ENCODE measurements around the gene MLIP. TPM values are rescaled to one million over a fixed set of nuclear protein-coding genes. Genes with fewer than 3 reads are reported as not detected.
A peak's percentile ranks its signal among the peaks of the same experiment; 100 is the strongest.

Gene MLIP
- total RNA-seq, 1 experiment from 2014 or later = 23.9 TPM

DNA sequence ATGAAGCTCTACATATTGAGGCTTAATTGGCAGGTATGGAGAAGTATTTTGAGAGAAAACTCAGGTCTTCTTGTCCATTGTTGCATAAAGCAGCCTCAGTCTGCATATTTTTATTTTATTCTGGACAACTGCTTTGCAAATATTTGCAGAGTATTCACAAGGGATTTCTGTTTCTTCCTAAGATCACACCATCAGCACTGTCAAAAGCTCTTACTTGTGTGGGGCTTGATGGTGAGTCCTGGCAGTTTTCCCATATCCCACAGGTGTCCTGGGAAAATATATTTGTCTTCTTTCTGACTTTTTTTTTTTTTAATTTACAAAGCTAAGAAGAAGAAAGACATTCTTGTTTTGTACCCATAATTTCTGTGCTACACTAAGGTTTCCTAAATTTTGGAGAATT, 16.9 kb upstream of the MLIP start:
- no peak for DNase-seq (ENCODE audit: low read depth, low spot score)
- in situ Hi-C loops (cut with HindIII; ENCODE audit: low pct_unique_long_range_greater_than_20kb, low sequenced_read_pairs) = no loop called here

DNA sequence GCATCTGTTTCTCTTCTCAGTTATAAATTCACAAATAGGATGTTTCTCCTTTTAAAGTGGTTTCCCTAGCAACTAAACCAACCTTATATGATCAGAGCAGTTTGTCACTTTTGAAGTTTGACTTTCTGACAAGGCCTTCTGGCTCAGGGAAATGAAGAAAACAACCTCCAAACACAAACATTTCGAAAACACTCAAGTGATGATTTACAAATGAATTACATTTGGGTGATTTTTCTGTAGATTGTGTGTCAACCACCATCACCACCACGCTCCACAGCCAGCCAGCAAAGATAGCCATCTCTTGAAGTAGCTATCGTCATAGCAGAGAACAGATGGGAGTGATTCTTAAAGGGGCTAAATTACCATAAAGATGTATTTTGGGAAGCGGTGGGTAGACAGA, 16.5 kb upstream of the MLIP start:
- in situ Hi-C loops (cut with HindIII; ENCODE audit: low pct_unique_long_range_greater_than_20kb, low sequenced_read_pairs) = no loop called here
- no peak for DNase-seq (ENCODE audit: low read depth, low spot score)

DNA sequence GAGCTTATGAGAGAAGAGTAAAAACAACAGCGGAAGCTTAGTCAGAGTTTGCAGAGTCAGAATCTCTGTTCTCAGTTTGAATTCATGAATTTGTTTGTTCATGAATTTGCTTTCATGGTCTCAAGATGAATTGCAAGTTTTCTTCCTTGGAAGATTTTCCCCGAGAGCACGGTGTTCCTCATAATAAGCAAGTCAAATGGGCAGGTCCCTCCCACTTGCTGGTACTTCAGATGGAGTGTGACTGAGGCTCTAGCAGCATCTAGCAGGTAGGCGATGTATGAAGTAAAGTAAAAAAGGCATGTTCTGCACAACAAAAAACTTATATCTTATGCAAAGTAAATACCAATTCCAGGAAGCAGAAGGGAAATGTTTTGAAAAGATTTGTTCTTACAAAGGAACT, 15.5 kb upstream of the MLIP start:
- in situ Hi-C loops (cut with HindIII; ENCODE audit: low pct_unique_long_range_greater_than_20kb, low sequenced_read_pairs) = no loop called here
- no peak for DNase-seq (ENCODE audit: low read depth, low spot score)

DNA sequence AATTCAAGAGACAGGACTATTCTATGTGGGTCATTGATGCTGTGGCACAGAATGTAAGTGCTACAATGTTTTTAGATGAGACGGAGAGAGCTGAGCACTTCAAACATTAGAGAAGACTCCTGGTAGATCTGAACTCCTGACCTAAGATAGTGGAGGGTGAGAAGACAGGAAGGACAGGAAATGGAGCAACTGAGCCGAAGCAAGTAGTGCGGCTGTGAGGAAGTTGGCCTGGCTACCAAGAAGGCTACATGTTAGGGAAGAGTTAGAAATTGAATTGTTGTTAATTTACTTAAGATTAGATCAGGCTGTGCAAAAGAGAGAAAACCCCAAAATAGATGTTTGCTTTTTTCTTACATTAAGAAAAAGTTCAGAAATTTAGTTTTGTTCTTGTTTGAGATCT, 14.4 kb upstream of the MLIP start:
- no peak for DNase-seq (ENCODE audit: low read depth, low spot score)
- in situ Hi-C loops (cut with HindIII; ENCODE audit: low pct_unique_long_range_greater_than_20kb, low sequenced_read_pairs) = no loop called here

DNA sequence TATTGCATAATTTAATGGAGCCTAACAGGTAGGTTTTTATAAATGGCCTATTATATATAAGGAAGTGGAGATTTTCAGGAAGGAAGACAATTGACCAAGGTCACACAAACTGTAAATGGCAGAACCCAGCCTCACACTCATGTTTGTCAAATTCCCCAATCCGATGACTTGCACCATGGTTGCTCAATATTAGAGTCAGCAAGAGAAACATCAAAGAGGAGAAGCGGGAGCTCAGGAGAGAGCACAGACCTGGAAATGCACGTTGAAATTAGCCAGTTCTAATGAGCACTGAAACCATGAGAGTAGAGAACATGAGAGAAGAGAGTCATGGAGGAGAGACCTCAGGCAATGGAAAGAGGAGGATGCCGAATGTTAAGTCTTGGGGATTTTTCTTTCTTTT, 13.5 kb upstream of the MLIP start:
- in situ Hi-C loops (cut with HindIII; ENCODE audit: low pct_unique_long_range_greater_than_20kb, low sequenced_read_pairs) = no loop called here
- DNase-seq (ENCODE audit: low read depth, low spot score) = no peak

DNA sequence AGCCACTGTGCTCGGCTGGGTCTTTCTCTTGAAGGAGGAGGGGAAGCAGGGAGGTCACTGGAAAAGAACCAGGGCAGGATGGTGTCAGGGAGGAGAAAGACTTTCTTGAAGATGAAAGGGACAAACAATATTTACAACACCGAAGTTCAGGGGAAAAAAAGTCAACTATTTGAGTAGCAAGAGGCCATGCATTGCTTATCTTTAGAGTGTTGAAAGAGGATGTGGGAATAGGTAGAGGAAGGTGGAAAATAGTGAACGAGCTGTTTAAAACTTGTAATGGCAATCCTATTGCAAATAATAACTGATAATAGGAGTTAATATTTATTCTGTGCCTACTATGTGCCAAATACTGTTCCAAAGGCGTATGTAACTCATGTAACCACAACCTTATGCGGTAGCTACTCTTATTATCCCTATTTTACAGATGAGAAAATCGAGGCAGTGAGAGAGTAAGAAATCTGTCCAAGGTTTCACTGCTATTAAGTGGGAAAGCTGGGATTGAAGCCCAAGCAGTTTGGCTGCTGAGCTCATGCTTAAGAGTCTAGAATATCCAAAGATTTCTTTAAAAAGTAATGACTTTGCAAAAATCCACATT, 12.7 kb upstream of the MLIP start:
- in situ Hi-C loops (cut with HindIII; ENCODE audit: low pct_unique_long_range_greater_than_20kb, low sequenced_read_pairs) = no loop called here
- DNase-seq (ENCODE audit: low read depth, low spot score) = no peak

DNA sequence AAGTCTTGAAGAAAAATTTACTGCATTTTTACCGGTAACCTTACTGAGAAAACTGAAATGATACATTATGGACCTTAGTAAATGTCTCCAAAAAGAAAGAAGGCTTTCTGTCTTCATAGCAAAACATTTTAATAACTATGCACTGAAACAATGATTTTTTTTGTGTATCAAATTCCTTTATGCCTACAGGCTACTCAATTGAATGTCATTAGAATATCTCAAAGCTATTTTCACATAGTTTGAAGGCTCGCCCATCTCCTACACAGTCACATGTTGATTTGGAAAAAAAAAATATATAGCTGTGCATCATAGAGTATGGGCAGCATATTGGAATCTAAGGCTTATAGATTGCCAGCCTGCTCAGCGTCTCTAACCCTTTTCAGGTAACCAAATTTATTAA, 12.0 kb upstream of the MLIP start:
- in situ Hi-C loops (cut with HindIII; ENCODE audit: low pct_unique_long_range_greater_than_20kb, low sequenced_read_pairs) = no loop called here
- peak; percentile 79 for DNase-seq (ENCODE audit: low read depth, low spot score)

DNA sequence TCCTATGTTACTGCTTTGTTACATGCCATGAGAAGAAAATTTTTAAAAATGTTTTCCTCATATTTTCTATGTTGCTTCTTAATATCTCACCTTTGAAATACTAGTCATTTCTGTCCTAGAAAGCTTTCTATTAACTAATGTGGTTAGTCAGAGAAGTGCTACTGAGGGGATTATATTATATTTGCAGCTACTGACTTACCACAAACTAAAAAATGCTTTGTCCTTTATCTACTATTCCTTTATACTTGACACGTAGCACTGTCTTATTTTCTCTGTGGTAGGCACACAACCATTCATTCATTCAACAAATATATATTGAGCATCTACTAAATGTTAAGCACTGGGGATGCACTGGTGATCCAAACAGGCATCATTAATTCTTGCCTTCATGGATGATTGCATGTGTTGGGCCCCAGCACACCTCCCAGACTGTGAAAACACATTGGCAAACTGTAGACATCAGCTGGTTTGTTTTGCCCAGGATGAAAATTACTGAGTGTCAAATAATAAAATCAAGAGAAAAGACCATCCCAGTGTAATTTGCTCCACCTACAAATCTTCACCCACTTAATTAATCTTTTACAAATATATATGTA, 10.7 kb upstream of the MLIP start:
- in situ Hi-C loops (cut with HindIII; ENCODE audit: low pct_unique_long_range_greater_than_20kb, low sequenced_read_pairs) = no loop called here
- no peak for DNase-seq (ENCODE audit: low read depth, low spot score)

DNA sequence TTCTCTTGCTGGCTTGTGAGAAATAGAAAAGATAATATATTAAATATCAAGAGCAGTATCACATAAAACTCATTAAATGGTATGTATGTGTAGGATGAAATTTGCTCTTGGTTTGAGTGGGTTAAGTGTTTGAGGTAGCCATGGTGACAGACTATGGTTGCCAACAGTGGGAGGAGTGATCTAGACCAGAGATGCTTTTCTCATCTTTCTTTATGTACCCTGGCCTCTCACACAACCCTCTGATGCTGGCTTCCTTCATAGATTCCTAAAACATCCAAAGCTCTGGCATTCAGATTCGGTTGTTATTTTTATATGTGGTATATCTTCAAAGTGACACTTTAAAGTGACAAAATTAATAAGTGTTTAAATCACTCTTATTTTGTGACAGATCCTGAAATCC, 9.0 kb upstream of the MLIP start:
- in situ Hi-C loops (cut with HindIII; ENCODE audit: low pct_unique_long_range_greater_than_20kb, low sequenced_read_pairs) = no loop called here
- no peak for DNase-seq (ENCODE audit: low read depth, low spot score)

DNA sequence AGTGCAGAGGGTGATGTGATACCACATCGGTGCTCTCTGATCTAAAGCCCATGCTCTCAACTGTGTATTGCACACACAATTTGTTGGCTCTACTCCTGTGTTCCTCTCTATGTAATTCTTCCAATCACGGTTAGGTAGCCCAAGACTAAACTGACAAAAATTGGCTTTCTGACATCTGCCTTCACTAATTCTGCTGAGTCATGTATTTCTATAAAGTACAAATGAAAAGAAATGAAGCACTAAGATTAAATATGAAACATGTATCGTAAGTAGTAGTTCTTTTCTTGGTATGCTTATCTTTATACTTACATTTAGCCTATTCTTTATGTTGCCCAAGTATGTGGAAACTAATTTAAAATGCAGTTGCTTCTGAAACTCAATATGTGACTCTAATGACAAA, 7.7 kb upstream of the MLIP start:
- DNase-seq (ENCODE audit: low read depth, low spot score) = no peak
- in situ Hi-C loops (cut with HindIII; ENCODE audit: low pct_unique_long_range_greater_than_20kb, low sequenced_read_pairs) = no loop called here

DNA sequence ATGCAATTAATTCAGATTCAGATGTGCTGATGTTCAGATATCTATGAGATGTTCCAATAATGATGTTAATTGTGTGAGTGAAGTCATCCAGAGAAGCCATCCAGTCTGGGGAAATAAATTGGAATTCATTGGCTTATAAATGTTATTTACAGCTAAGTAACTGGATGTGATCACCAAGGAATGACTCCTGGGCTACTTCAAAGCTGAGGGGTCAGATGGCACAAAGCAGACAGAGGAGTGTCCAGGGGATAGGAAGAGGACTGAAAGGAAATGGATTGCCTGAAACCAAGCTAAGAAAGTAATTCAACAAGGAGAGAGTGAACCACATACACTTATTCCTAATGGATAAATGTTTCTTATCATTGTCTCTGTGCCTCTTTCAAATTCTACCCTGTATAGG, 4.5 kb upstream of the MLIP start:
- in situ Hi-C loops (cut with HindIII; ENCODE audit: low pct_unique_long_range_greater_than_20kb, low sequenced_read_pairs) = no loop called here
- no peak for DNase-seq (ENCODE audit: low read depth, low spot score)

DNA sequence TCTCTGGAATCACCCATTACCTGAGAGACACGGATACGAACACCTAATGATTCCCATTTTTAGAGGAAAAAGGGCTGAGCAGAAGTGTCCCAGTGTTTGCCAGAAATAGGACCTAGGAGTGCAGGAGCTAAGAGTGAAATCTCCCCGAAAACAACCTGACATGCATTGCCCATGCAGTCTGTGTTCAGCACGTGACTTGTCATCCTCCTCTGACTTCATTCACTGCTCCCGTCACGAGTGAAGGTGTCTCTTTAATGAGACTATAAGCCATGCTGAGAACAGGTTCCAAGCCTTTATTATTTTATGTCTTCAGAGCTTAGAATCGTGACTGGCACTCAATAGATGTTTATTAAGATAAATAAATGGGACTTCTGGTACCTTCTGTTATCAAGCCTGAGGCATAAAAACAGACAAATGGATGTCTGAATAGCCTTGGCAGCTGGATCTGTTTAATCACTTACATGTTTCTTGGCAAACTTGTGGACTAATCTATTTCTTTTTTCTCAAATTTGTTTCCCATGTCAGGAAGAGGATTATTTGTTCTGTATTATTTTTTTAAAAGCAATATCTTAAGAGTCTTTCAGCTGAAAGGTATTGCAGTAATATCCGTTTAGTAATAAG, 3.7 kb upstream of the MLIP start:
- DNase-seq (ENCODE audit: low read depth, low spot score) = no peak
- in situ Hi-C loops (cut with HindIII; ENCODE audit: low pct_unique_long_range_greater_than_20kb, low sequenced_read_pairs) = no loop called here

DNA sequence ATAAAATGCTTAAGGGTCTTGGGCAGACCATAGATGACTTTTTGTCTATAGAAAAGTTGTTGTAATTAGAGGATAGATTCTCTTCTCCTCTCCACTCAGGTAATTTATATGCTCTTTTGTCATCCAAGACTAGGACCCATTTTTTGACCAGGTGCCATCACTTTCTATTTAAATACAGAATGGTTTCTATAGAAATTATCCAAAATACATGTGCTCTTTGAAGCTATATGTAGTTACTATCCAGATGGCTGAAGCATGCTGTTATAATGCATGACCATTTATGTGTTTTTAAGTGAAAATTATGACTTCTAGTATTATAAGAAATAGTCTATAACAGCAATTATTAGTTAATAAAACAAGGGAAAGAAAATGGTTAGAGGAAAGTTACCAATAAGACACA, 3.0 kb upstream of the MLIP start:
- in situ Hi-C loops (cut with HindIII; ENCODE audit: low pct_unique_long_range_greater_than_20kb, low sequenced_read_pairs) = no loop called here
- DNase-seq (ENCODE audit: low read depth, low spot score) = no peak

DNA sequence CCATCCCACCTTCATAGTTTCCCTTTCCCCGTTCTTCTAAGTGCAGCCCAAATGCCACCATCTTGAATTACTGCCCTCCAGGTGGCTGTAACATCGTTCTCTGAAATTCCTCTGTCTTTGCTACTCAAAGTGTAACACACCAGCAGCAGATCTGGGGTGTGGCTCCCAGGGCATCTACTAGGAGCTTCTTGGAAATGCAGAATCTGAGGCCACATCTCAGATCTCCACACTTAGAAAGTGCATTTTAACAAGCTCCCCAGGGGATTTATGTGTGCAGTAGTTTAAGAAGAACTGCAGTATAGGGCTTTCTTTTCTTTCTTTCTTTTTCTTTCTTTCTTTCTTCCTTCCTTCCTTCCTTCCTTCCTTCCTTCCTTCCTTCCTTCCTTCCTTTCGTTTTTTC, 1.7 kb upstream of the MLIP start:
- in situ Hi-C loops (cut with HindIII; ENCODE audit: low pct_unique_long_range_greater_than_20kb, low sequenced_read_pairs) = no loop called here
- DNase-seq (ENCODE audit: low read depth, low spot score) = no peak

DNA sequence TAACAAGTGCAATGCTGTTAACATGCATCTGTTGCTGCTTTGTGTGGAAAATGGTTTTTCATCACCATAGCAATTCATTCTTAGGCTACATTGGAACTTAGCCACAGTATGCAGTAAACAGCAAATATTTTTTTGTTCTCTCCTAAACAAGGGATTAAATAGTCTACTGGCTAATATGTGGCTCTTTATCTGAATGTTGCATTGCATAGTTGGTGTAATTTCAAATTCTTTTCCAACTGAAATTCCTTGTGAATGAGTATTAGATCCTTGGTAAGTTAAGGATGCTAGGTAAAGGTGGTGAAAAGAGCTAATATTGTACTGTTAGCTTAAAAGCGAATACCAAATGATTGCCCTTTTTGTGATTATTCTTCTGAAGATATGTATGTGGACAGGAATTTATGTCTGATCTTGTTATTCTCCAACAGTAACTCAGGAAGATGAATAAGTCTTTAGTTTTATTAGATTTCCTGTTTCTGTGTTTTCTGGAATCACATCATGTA, 958 bp downstream of the MLIP start:
- no peak for DNase-seq (ENCODE audit: low read depth, low spot score)
- in situ Hi-C loops (cut with HindIII; ENCODE audit: low pct_unique_long_range_greater_than_20kb, low sequenced_read_pairs) = no loop called here

DNA sequence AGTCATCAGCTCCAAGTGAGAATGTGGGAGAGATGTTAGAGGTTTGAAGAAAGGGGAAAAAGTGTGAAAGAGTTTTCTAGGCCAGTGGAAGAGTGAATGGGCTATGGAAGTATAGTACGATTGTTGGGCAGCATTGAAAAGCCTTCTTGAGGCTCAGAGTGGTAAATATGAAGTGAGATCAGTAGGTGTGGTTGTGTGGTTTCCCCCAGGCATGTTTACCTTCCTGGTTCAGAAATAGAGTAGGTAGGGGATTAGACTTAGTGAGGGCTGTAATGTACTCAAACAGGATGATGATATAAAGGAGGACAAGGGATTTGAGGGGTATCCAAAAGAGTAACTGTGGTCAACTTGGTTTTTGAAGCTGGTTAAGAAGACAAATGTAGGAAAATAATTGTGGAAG, 3.7 kb downstream of the MLIP start:
- in situ Hi-C loops (cut with HindIII; ENCODE audit: low pct_unique_long_range_greater_than_20kb, low sequenced_read_pairs) = no loop called here
- no peak for DNase-seq (ENCODE audit: low read depth, low spot score)

DNA sequence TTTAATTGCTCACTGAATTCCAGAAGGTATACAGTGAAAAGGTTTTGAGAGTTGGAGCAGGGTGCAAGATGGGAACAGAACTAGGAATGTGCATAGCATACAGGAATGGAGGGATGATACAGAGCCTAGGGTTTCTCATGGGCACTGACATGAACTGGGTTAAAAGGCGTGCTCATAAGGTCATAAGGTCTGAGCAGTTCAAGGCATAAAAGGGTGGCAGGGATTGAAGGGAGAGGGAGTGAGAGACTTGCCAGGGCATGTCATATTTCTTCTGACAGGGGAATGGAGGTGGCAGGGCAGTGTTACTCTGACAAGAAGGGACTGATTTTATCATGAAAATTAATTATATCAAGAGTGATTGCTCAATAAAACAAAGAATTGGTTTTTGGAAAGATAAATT, 4.7 kb downstream of the MLIP start:
- DNase-seq (ENCODE audit: low read depth, low spot score) = no peak
- in situ Hi-C loops (cut with HindIII; ENCODE audit: low pct_unique_long_range_greater_than_20kb, low sequenced_read_pairs) = no loop called here

DNA sequence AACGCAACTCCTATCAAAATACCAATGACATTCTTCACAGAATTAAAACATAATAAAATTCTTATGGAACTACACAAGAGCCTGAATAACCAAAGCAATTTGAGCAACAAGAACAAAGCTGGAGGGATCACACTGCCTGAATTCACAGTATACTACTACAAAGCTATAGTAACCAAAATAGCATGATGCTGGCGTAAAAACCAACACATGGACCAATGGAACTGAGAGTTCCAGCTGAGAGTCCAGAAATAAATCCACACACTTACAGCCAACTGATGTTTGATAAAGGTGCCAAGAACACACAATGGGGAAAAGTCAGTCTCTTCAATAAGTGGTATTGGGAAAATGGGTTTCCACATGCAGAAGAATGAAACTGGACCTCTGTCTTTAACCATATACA, 6.9 kb downstream of the MLIP start:
- DNase-seq (ENCODE audit: low read depth, low spot score) = no peak

DNA sequence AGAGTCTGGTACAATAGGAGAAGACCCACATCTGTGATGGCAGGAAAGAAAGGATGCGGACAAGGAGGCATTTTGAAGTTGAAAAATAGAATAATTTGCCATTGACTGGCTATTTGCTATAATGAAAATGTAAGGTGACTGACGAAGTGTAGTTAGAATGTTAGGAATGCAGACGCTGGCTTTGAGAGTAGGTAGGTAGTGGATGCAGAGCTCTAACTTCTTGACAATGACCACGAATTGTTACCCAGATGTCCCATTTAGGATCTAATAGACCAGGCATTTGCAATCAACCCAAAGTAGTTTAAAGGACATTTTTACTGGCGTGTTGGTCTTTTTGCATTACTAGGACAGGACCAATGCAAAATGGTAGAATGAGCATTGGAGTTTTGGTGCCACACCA, 14.2 kb downstream of the MLIP start:
- in situ Hi-C loops (cut with HindIII; ENCODE audit: low pct_unique_long_range_greater_than_20kb, low sequenced_read_pairs) = no loop called here
- no peak for DNase-seq (ENCODE audit: low read depth, low spot score)

More for the DNA sequence above, 6.9 kb downstream of the MLIP start:
- in situ Hi-C loops (cut with HindIII; ENCODE audit: low pct_unique_long_range_greater_than_20kb, low sequenced_read_pairs) = no loop called here

Measured in SK-MEL-5 (cell line).